NCI-H2081 (cell line): ENCODE measurements around the gene CCL3.
A peak's percentile ranks its signal among the peaks of the same experiment; 100 is the strongest.
"Not testable (repeated sequence)": the region's sequence is repeated elsewhere in the genome, so short reads cannot be mapped to it uniquely, and the experiment has no call there.

Source experiments
- DNase-seq, 2 experiments: peaks; one replicate each; lab custom pipeline; 2025; lab: John Stamatoyannopoulos, UW

Gene CCL3

GRCh38 chr17:36085765-36086164 is 4.2 kb downstream of the CCL3 start:
- DNase-seq, result no peak

GRCh38 chr17:36083691-36084090 is 6.3 kb downstream of the CCL3 start:
- not testable (repeated sequence) for DNase-seq

- DNase-seq, result not testable (repeated sequence)
Observed at GRCh38 chr17:36082482-36083120, 7.3 kb downstream of the CCL3 start.

GRCh38 chr17:36081681-36082471 is 8.1 kb downstream of the CCL3 start:
- DNase-seq, result not testable (repeated sequence)

GRCh38 chr17:36074365-36074764 is 15.6 kb downstream of the CCL3 start:
- DNase-seq, result no peak

GRCh38 chr17:36072431-36073121 is 17.4 kb downstream of the CCL3 start:
- peak; percentile 14 for DNase-seq

- no peak for DNase-seq
Observed at GRCh38 chr17:36071751-36072150, 18.2 kb downstream of the CCL3 start.

GRCh38 chr17:36070427-36070826 is 19.5 kb downstream of the CCL3 start:
- DNase-seq, result no peak

GRCh38 chr17:36069136-36069535 is 20.8 kb downstream of the CCL3 start:
- DNase-seq, result no peak

GRCh38 chr17:36068524-36068923 is 21.4 kb downstream of the CCL3 start:
- no peak for DNase-seq

- no peak for DNase-seq
Observed at GRCh38 chr17:36066365-36066985, 23.5 kb downstream of the CCL3 start.

GRCh38 chr17:36063786-36064541 is 26.0 kb downstream of the CCL3 start, which contains the start of gene CCL18:
Gene CCL18, plus strand, starts transcription at chr17:36064272. Its CDS starts 71 bp downstream, at chr17:36064343.
- DNase-seq, result no peak

- no peak for DNase-seq
Observed at GRCh38 chr17:36060816-36061215, 29.1 kb downstream of the CCL3 start.

- DNase-seq, result no peak
Observed at GRCh38 chr17:36059406-36059805, 30.5 kb downstream of the CCL3 start.

GRCh38 chr17:36057911-36058310 is 32.0 kb downstream of the CCL3 start:
- no peak for DNase-seq

- DNase-seq, result no peak
Observed at GRCh38 chr17:36055921-36056520, 33.9 kb downstream of the CCL3 start.

- no peak for DNase-seq
Observed at GRCh38 chr17:36055171-36055570, 34.8 kb downstream of the CCL3 start.

GRCh38 chr17:36049643-36050042 is 40.3 kb downstream of the CCL3 start:
- DNase-seq, result no peak

- no peak for DNase-seq
Observed at GRCh38 chr17:36048066-36048465, 41.9 kb downstream of the CCL3 start.
